Measurements from ENCODE around the gene SH3GL1.

DNA sequence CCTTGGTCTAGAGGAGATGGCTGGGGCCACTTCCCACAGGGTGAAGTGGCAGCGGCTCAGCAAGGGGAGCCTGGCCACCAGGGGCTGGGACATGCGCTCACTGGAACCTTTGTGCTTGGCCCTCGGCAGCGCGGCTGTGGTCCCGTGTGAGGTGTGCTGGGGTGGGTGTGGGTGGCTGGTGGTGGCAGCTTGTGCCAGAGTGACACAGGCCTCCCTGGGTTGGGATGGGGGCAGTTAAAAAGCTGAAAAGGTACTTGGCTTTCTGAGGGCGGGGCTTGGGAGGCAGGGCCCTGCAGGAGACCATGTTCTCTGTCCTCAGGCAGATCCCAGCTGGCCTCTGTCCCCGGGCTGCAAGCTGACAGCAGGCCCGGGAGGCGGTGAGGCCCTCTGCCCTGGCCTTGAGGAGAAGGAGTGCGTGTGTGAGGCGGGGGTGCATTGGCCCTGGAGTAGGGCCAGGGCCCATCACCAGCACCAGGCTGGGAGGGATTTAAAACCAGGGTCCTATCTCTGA, 39.7 kb downstream of the SH3GL1 start:
- TF ChIP-seq POLR2A (IDR thresholded peaks at IDR 0.05; ENCODE audit: low read depth, low read length) (no peak; the same call in 1 of the 2 replicates), POLR2AphosphoS5 (IDR thresholded peaks at IDR 0.05; ENCODE audit: low read depth, low read length) (no peak), PAX5 (IDR thresholded peaks at IDR 0.05; ENCODE audit: insufficient read depth, low read length, severe bottlenecking) (no peak), TAF1 (IDR thresholded peaks at IDR 0.05; ENCODE audit: low read depth, low read length) (no peak), SPI1 (IDR thresholded peaks at IDR 0.05; ENCODE audit: low read depth, low read length) (no peak), POU2F2 (IDR thresholded peaks at IDR 0.05; ENCODE audit: low read depth, low read length) (no peak)
